Measurements from ENCODE around the gene MUC3A.
"Not testable (repeated sequence)": the region's sequence is repeated elsewhere in the genome, so short reads cannot be mapped to it uniquely, and the experiment has no call there.

Gene MUC3A

DNA sequence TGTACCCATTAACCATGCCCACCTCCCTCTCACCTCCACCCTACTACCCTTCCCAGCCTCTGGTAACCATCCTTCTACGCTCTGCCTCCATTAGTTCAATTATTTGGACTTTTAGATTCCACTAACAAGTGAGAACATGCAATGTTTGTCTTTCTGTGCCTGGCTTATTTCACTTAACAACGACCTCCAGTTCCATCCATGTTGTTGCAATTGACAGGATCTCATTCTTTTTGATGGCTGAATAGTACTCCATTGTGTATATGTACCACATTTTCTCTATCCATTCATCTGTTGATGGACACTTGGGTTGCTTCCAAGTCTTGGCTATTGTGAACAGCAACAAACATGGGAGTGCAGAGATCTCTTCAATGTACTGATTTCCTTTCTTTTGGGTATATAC lies 58.0 kb downstream of the MUC3A start:
- TF ChIP-seq ZNF146 (tag by site-specific recombination; IDR thresholded peaks at IDR 0.05) = peak; percentile 72
- H3K4me1 ChIP-seq (ENCODE audit: control insufficient read depth, insufficient read depth, low read length); H3K4me3 ChIP-seq (ENCODE audit: low read depth, low read length); H3K27ac ChIP-seq (ENCODE audit: extremely low read depth, low read depth, low read length); POLR2A ChIA-PET; H3K36me3 ChIP-seq (ENCODE audit: control insufficient read depth in 2 of 2, insufficient read depth in 1 of 2, low read length in 2 of 2); CTCF ChIA-PET; H3K9me3 ChIP-seq (ENCODE audit: control insufficient read depth, insufficient read depth, low read depth, low read length): not testable (repeated sequence)

DNA sequence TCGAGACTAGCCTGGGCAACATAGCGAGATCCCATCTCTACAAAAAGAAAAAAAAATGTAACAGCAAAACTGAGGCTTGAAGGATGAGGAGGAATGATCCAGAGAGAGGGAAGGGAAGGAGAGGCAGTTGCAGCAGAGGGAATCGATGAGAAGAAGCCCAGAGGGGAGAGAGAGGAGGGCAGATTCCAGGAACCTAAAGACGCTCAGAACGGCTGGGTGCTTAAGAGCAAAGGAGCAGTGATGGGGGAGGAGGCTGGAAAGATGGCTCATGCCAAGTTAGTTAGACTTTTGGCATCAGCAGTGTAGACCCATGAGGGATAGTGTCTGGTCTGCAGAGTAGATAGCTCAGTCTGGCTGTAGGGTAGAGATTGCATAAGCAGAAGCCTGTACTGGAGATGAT lies 60.3 kb downstream of the MUC3A start:
- POLR2A ChIA-PET = no interaction called here
- TF ChIP-seq, protein P1, sequence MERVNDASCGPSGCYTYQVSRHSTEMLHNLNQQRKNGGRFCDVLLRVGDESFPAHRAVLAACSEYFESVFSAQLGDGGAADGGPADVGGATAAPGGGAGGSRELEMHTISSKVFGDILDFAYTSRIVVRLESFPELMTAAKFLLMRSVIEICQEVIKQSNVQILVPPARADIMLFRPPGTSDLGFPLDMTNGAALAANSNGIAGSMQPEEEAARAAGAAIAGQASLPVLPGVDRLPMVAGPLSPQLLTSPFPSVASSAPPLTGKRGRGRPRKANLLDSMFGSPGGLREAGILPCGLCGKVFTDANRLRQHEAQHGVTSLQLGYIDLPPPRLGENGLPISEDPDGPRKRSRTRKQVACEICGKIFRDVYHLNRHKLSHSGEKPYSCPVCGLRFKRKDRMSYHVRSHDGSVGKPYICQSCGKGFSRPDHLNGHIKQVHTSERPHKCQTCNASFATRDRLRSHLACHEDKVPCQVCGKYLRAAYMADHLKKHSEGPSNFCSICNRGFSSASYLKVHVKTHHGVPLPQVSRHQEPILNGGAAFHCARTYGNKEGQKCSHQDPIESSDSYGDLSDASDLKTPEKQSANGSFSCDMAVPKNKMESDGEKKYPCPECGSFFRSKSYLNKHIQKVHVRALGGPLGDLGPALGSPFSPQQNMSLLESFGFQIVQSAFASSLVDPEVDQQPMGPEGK (tag by site-specific recombination; IDR thresholded peaks at IDR 0.05) = no peak
- TF ChIP-seq ZBTB17 (tag by site-specific recombination; IDR thresholded peaks at IDR 0.05) = peak; percentile 92
- Histone ChIP-seq H3K4me3 (ENCODE audit: low read depth, low read length) (no peak overlapping the region), H3K4me1 (ENCODE audit: control insufficient read depth, insufficient read depth, low read length) (no peaks in the 10 kb centered on the region), H3K27ac (ENCODE audit: extremely low read depth, low read depth, low read length) (no peak overlapping the region), H3K9me3 (ENCODE audit: control insufficient read depth, insufficient read depth, low read depth, low read length) (no peaks in the 10 kb centered on the region), H3K36me3 (ENCODE audit: control insufficient read depth in 2 of 2, insufficient read depth in 1 of 2, low read length in 2 of 2) (no peaks in the 10 kb centered on the region)
- CTCF ChIA-PET = no interaction called here

DNA sequence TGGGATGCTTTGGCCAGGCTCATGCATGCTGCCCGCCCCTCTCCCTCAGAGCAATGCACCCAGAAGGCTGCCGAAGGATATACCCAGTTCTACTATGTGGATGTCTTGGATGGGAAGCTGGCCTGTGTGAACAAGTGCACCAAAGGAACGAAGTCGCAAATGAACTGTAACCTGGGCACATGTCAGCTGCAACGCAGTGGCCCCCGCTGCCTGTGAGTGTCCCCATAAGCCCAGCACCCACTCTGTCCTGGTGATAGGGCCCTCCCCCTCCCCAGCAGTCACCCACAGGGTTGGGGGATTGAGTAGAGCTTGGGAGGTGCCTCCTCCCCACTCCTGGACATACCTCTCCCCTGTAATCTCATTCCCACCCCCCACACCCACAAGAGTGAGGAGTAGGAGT lies 63.6 kb downstream of the MUC3A start:
- Histone ChIP-seq H3K9me3 (ENCODE audit: control insufficient read depth, insufficient read depth, low read depth, low read length) (no peaks in the 10 kb centered on the region), H3K4me1 (ENCODE audit: control insufficient read depth, insufficient read depth, low read length) (no peaks in the 10 kb centered on the region), H3K36me3 (ENCODE audit: control insufficient read depth in 2 of 2, insufficient read depth in 1 of 2, low read length in 2 of 2) (no peaks in the 10 kb centered on the region), H3K4me3 (ENCODE audit: low read depth, low read length) (no peak overlapping the region), H3K27ac (ENCODE audit: extremely low read depth, low read depth, low read length) (no peak overlapping the region)
- TF ChIP-seq ZNF114 (tag by site-specific recombination; IDR thresholded peaks at IDR 0.05) = no peak
- TF ChIP-seq ZNF514 (tag by site-specific recombination; IDR thresholded peaks at IDR 0.05) = no peak
- TF ChIP-seq EGR2 (tag by site-specific recombination; IDR thresholded peaks at IDR 0.05; ENCODE audit: low read depth) = peak; percentile 52
- TF ChIP-seq ZNF776 (tag by site-specific recombination; IDR thresholded peaks at IDR 0.05; ENCODE audit: borderline replicate concordance) = no peak
- no peak for TF ChIP-seq RBAK (tag by site-specific recombination; IDR thresholded peaks at IDR 0.05)
- TF ChIP-seq ZNF501 (tag by site-specific recombination; IDR thresholded peaks at IDR 0.05) = no peak
- no peak for TF ChIP-seq ZNF214 (tag by site-specific recombination; IDR thresholded peaks at IDR 0.05; ENCODE audit: borderline replicate concordance)
- no peak for TF ChIP-seq SCRT2 (tag by site-specific recombination; IDR thresholded peaks at IDR 0.05)
- TF ChIP-seq, protein P2, sequence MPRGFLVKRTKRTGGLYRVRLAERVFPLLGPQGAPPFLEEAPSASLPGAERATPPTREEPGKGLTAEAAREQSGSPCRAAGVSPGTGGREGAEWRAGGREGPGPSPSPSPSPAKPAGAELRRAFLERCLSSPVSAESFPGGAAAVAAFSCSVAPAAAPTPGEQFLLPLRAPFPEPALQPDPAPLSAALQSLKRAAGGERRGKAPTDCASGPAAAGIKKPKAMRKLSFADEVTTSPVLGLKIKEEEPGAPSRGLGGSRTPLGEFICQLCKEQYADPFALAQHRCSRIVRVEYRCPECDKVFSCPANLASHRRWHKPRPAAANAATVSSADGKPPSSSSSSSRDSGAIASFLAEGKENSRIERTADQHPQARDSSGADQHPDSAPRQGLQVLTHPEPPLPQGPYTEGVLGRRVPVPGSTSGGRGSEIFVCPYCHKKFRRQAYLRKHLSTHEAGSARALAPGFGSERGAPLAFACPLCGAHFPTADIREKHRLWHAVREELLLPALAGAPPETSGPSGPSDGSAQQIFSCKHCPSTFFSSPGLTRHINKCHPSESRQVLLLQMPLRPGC (tag by site-specific recombination; IDR thresholded peaks at IDR 0.05) = no peak
- ChIA-PET POLR2A (interaction anchor here (0.6 kb wide), 1 partner anchor 13 kb away, joined by 3 read pairs; no protein-coding TSS in a partner anchor), CTCF (no interaction called here)

DNA sequence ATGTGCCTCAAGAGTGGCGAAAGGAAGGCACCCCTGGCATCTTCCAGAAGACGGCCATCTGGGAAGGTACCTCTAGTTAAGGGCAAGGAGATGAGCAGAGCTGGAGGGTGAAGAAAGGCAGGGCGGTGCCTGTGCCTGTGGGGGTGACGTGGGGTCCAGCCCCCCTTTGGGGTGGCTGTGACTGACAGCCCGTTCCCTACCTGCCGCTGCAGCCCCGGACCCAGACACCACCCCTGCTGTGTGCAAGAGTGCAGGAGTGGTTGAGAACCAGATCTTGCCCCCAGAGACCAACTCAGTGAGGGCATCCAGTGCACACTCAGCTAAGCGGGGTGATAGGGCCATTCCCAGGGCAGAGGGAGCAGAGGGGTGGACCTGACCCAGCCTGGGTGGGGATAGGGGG lies 66.3 kb downstream of the MUC3A start:
- CTCF ChIA-PET = interaction anchor here (1.1 kb wide), 1 partner anchor 50 kb away, joined by 3 read pairs; no protein-coding TSS in a partner anchor
- Histone ChIP-seq H3K4me1 (ENCODE audit: control insufficient read depth, insufficient read depth, low read length) (no peaks in the 10 kb centered on the region), H3K4me3 (ENCODE audit: low read depth, low read length) (no peak overlapping the region), H3K9me3 (ENCODE audit: control insufficient read depth, insufficient read depth, low read depth, low read length) (no peaks in the 10 kb centered on the region), H3K36me3 (ENCODE audit: control insufficient read depth in 2 of 2, insufficient read depth in 1 of 2, low read length in 2 of 2) (no peaks in the 10 kb centered on the region), H3K27ac (ENCODE audit: extremely low read depth, low read depth, low read length) (no peak overlapping the region)
- TF ChIP-seq ZSCAN23 (tag by site-specific recombination; IDR thresholded peaks at IDR 0.05) (no peak), YY1 (tag by site-specific recombination; IDR thresholded peaks at IDR 0.05) (no peak)
- TF ChIP-seq, protein P3, sequence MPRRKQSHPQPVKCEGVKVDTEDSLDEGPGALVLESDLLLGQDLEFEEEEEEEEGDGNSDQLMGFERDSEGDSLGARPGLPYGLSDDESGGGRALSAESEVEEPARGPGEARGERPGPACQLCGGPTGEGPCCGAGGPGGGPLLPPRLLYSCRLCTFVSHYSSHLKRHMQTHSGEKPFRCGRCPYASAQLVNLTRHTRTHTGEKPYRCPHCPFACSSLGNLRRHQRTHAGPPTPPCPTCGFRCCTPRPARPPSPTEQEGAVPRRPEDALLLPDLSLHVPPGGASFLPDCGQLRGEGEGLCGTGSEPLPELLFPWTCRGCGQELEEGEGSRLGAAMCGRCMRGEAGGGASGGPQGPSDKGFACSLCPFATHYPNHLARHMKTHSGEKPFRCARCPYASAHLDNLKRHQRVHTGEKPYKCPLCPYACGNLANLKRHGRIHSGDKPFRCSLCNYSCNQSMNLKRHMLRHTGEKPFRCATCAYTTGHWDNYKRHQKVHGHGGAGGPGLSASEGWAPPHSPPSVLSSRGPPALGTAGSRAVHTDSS (tag by site-specific recombination; IDR thresholded peaks at IDR 0.05) = no peak
- POLR2A ChIA-PET = no interaction called here

Data from HEK293 (cell line).